ENCODE data around the gene ENTPD8.
"Not testable (repeated sequence)": the region's sequence is repeated elsewhere in the genome, so short reads cannot be mapped to it uniquely, and the experiment has no call there.

Gene ENTPD8

DNA sequence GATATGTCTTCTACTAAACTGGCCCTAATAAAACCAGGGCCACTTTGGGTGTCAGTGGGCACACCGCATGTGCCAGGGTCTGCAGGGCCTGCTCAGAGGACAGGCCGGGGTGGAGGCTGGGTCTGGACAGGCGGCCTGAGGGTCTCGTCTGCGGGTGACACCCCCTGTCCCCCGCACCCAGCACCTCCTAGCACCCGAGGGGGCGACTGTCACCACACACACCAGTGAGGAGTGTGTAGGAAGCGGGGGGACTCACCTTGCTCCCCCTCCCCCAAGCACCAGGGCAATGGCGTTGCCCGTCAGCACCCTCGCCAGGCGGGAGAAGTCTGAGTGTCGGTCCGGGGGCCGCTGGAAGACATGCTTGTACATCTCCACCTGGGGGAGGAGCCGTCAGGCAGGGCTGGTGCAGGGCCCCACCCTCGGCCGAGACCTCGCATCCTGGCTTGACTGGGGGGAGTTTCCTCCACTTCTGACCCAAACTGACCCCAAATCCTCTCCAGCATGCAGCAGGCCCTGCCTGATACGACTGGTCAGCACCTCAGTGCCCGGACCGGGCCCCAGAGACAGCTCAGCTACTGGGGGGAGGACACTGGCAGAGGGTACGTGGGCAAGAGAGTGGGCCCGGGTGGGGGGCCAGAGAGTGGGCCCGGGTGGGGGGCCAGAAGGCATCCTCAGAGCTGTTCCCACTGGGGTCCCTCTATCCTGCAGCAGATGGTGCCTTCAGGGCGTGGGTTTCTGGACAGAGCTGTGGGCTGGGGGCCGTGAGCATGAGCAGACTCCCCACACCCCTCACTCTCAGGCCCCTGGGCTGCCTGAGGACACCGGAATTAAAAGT lies 36.8 kb upstream of the ENTPD8 start:
- in situ Hi-C loops (cut with HindIII; ENCODE audit: low pct_ligation_motif_present, low pct_unique_long_range_greater_than_20kb, low sequenced_read_pairs), result no loop called here
- DNase-seq, result no peak

- no peak for DNase-seq
- in situ Hi-C loops (cut with HindIII; ENCODE audit: low pct_ligation_motif_present, low pct_unique_long_range_greater_than_20kb, low sequenced_read_pairs), result no loop called here
Measured at GRCh38 chr9:137476856-137477255, 35.7 kb upstream of the ENTPD8 start.

- no peak for DNase-seq
- in situ Hi-C loops (cut with HindIII; ENCODE audit: low pct_ligation_motif_present, low pct_unique_long_range_greater_than_20kb, low sequenced_read_pairs), result no loop called here
Measured at GRCh38 chr9:137475666-137476065, 34.5 kb upstream of the ENTPD8 start.

- no peak for DNase-seq
- in situ Hi-C loops (cut with HindIII; ENCODE audit: low pct_ligation_motif_present, low pct_unique_long_range_greater_than_20kb, low sequenced_read_pairs), result no loop called here
Measured at GRCh38 chr9:137474271-137474670, 33.1 kb upstream of the ENTPD8 start.

DNA sequence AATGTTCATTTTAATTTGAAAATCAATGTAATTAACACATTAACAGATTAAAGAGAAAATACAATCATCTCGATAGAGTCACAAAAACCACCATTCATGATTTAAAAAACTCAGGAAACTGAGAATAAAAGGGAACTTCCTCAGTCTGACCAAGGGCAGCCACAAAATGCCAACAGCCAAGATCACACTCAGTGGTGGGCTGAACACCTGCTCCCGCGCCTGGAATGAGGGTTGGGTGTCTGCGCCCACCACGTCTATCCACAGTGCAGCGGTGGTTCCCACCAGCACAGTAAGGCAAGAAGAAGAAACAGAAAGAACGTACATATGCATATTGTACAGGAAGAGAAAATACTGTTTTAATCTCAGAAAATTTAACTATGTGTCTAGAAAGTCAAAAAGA lies 29.6 kb upstream of the ENTPD8 start:
- no peak for DNase-seq
- in situ Hi-C loops (cut with HindIII; ENCODE audit: low pct_ligation_motif_present, low pct_unique_long_range_greater_than_20kb, low sequenced_read_pairs), result no loop called here

- in situ Hi-C loops (cut with HindIII; ENCODE audit: low pct_ligation_motif_present, low pct_unique_long_range_greater_than_20kb, low sequenced_read_pairs), result no loop called here
- DNase-seq, result no peak
Measured at GRCh38 chr9:137467896-137468295, 26.7 kb upstream of the ENTPD8 start.

- DNase-seq, result no peak
- in situ Hi-C loops (cut with HindIII; ENCODE audit: low pct_ligation_motif_present, low pct_unique_long_range_greater_than_20kb, low sequenced_read_pairs), result no loop called here
Measured at GRCh38 chr9:137467161-137467581, 26.0 kb upstream of the ENTPD8 start.

GRCh38 chr9:137466389-137467085 lies 25.4 kb upstream of the ENTPD8 start:
- in situ Hi-C loops (cut with HindIII; ENCODE audit: low pct_ligation_motif_present, low pct_unique_long_range_greater_than_20kb, low sequenced_read_pairs), result not testable (repeated sequence)

DNA sequence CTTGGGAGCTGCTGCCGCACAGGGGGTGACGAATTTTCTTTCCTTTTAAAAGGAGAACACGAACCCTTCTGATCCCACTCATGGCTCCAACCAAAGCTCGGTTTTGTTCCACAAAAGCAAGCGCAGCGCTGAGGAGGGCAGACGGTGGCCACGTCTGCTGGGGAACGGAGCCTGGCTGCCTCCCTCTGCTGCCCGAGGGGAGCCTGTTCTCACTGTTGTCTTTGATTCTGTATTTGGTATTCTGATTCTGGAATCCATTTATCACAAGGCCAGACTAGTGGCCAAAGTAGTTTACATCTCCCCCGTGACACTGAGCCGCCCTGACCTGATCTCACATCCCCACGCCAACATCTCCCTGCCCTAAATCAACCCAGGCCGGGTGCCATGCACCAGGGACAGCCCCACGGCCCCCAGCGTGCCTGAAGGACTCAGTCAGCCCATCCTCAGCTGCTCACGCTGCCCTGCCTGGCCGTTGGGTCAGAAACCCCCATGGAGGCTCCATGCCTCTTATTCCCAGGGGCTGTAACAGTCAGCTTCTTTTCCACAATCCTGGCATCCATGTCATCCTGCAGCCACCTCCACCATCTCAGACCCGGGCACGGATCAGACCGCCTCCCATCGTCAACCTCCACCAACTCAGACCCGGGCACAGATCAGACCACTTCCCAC lies 24.7 kb upstream of the ENTPD8 start:
- in situ Hi-C loops (cut with HindIII; ENCODE audit: low pct_ligation_motif_present, low pct_unique_long_range_greater_than_20kb, low sequenced_read_pairs), result no loop called here
- DNase-seq, result no peak

More at GRCh38 chr9:137466389-137467085, 25.4 kb upstream of the ENTPD8 start:
- DNase-seq, result not testable (repeated sequence)

GRCh38 chr9:137465000-137465719 lies 24.0 kb upstream of the ENTPD8 start:
- in situ Hi-C loops (cut with HindIII; ENCODE audit: low pct_ligation_motif_present, low pct_unique_long_range_greater_than_20kb, low sequenced_read_pairs), result no loop called here

DNA sequence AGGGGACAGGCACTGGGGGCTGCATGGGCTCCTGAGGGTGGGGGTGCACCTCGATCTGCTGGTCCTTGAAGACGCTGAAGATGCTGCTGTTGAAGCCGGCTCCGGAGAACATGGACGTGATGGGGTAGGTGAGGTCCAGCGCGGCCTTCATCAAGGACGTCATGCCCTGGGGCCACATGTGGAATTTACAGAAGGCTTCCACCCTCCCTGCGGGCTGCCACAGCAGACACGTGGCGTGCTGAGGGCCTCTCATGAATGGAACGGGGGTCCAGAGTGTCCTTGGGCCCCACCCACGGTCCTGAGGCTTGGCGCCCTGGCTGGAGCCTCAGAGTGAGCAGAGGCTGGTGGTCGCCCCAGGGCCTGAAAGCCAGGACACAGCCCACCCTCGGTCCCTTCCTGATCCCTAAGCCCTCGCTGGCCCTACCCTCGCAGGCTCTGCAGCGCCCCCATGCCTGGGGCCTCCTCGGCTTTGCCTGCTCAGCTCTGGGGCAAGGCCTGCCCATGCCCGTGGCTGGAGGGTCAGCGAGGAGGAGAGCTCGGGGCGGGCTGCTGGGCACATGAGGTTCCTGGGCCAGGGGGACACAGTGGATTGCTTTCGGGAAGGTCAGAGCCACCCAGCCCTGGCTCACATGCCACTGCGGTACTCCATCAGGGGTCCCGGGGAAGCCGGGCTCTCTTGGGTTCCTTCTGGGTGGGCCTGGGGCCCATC lies 23.3 kb upstream of the ENTPD8 start:
- in situ Hi-C loops (cut with HindIII; ENCODE audit: low pct_ligation_motif_present, low pct_unique_long_range_greater_than_20kb, low sequenced_read_pairs), result no loop called here
- no peak for DNase-seq

More at GRCh38 chr9:137465000-137465719, 24.0 kb upstream of the ENTPD8 start:
- DNase-seq, result no peak

- in situ Hi-C loops (cut with HindIII; ENCODE audit: low pct_ligation_motif_present, low pct_unique_long_range_greater_than_20kb, low sequenced_read_pairs), result no loop called here
- DNase-seq, result no peak
Measured at GRCh38 chr9:137463931-137464290, 22.8 kb upstream of the ENTPD8 start.

DNA sequence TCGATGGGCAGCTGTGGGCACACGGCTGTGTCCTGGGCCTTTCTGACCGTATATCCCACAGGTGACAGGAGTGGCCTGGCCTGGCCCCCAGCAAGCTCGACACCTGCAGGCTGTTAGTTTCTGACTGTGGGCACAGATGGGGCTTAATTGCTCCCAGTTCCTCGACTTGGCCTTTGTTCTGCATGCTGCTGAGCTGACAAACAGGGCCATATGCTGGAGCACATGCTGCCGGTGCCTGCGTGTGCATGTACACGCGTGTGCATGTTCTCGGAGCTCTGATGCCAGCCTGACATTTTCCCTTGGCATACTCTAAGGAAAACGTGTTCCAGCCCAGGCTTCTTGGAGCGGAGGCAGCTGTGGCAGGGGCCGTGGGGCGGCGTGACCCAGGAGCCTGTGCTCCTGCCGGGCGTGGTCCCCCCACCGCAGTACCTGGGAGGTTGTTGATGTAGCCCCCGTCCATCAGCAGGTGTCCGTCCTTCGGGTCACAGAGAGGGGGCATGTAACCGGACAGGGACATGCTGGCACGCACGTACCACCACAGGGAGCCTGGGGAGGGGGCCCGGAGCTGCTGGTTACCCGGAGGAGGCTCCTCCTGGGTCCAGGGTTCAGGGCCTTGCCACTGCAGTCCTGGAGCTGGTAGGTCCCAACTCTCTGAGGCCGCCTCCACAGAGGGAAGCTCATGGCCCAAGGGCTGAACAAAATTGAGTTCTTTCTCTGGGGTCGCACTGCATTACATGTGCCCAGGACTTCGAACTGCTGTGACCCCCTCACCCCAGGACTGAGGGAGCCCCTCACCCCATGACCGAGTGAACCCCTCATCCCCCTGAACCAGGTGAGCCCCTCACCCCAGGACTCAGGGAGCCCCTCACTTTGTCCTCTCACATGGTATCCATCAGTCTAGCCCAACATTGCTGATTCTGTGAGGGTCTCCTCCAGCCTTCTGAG lies 22.1 kb upstream of the ENTPD8 start:
- in situ Hi-C loops (cut with HindIII; ENCODE audit: low pct_ligation_motif_present, low pct_unique_long_range_greater_than_20kb, low sequenced_read_pairs), result no loop called here
- DNase-seq, result no peak

GRCh38 chr9:137462396-137462985 lies 21.3 kb upstream of the ENTPD8 start:
- DNase-seq, result no peak
- in situ Hi-C loops (cut with HindIII; ENCODE audit: low pct_ligation_motif_present, low pct_unique_long_range_greater_than_20kb, low sequenced_read_pairs), result no loop called here

DNA sequence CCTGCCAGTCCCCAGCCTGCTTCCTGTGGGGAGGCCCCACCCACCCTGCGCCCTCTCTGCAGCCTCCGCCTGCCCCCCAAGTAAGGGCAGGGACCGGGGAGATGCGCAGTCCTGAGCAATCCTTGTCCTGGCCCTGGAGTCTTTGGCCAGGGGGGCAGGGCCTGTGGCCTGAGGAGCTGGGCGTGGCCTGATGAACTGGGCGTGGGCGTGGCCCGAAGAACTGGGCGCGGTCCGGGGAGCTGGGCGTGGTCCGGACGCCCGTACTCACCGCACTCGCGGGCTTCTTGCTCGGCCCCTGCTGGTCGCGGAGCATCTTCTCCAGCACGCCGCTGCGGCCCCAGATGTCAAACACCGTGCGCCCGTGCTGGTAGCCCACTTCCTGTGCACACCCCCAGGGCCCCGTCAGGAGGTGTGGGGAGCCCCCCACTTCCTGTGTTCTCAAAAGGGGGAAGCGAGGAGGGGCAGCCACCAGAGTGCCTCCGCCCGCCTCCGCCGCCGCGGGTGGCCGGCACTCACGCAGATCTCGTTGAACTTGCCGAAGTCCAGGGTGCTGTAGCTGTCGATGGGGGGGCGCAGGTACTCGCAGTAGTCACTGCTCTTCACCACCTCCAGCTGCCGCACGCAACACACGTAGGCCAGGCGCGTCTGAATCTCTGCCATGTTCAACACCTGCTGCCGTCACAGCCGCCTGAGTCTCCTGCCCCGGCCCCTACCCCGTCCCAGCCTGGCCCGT lies 20.7 kb upstream of the ENTPD8 start:
- DNase-seq, result no peak
- in situ Hi-C loops (cut with HindIII; ENCODE audit: low pct_ligation_motif_present, low pct_unique_long_range_greater_than_20kb, low sequenced_read_pairs), result no loop called here

- in situ Hi-C loops (cut with HindIII; ENCODE audit: low pct_ligation_motif_present, low pct_unique_long_range_greater_than_20kb, low sequenced_read_pairs), result no loop called here
- no peak for DNase-seq
Measured at GRCh38 chr9:137461316-137461662, 20.1 kb upstream of the ENTPD8 start.

Measured in ACHN (cell line).